ENCODE results near the gene FRMD5. TPM values are rescaled to one million over a fixed set of nuclear protein-coding genes. Genes with fewer than 3 reads are reported as not detected.

The FRMD5 gene
- total and polyA plus RNA-seq, 11 donors, result 12.5 to 110 (median 55.7) TPM

- 37 to 50% (median 44%) methylated on average over 5 of the region's 5 CpGs for WGBS, 4 donors
- H3K9me3 ChIP-seq, result no peaks in the 10 kb centered on the region
- DNase-seq, result no peak
- peaks cover 0 to 65% (median 15%) of the 10 kb centered on the region in 12 donors for H3K4me1 ChIP-seq
- no peak overlapping the region for H3K4me3 ChIP-seq
- ATAC-seq, result no peak
- H3K27ac ChIP-seq, result peak overlapping the region in 4 of 12 donors; percentile 23 to 47 (median 32)
- no peak for TF ChIP-seq POLR2A (IDR thresholded peaks at IDR 0.05)
- TF ChIP-seq CTCF (IDR thresholded peaks at IDR 0.05), result no peak
- intact Hi-C loops (cut with DNase I), result loop anchor here in 2 of 10 donors (10.0 kb wide), 2 partner anchors 109 to 119 kb away; no protein-coding TSS in a partner anchor
- no peaks in the 10 kb centered on the region for H3K36me3 ChIP-seq
- no peaks in the 10 kb centered on the region for H3K27me3 ChIP-seq
Measured at GRCh38 chr15:43915631-43916325, 279.3 kb downstream of the FRMD5 start.

DNA sequence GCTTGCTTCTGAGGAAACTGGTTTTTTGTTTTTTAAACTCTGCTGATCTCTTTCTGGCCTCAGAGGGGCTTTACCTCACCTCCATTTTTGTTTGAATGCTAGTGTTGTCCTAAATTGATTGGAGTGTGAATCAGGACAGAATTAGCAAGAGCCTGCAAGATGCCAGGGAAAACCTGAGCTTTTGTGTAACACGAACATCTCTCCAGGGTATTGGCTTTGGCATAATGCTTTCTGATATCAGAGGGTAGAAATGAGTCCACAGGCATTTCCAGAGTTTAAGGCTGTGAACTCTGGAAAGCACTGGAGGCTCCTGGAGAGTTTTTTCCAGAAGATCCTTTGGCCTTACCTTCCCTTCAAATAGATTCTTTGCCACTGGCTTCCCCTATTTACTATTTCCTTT, 281.1 kb downstream of the FRMD5 start:
- peaks cover 0 to 51% (median 15%) of the 10 kb centered on the region in 12 donors for H3K4me1 ChIP-seq
- WGBS, 4 donors, result 29 to 49% (median 41%) methylated on average over 1 of the region's 1 CpG
- H3K27ac ChIP-seq, result peak overlapping the region in 10 of 12 donors; percentile 32 to 91 (median 60)
- ATAC-seq, result no peak
- TF ChIP-seq POLR2A (IDR thresholded peaks at IDR 0.05) (no peak), CTCF (IDR thresholded peaks at IDR 0.05) (no peak)
- intact Hi-C loops (cut with DNase I), result loop anchor here in 3 of 10 donors (5.0 to 10.0 kb wide), 3 partner anchors 111 to 298 kb away; no protein-coding TSS in a partner anchor
- no peak overlapping the region for H3K4me3 ChIP-seq
- H3K36me3 ChIP-seq, result no peaks in the 10 kb centered on the region
- no peak for DNase-seq
- H3K27me3 ChIP-seq, result no peaks in the 10 kb centered on the region
- H3K9me3 ChIP-seq, result no peaks in the 10 kb centered on the region

DNA sequence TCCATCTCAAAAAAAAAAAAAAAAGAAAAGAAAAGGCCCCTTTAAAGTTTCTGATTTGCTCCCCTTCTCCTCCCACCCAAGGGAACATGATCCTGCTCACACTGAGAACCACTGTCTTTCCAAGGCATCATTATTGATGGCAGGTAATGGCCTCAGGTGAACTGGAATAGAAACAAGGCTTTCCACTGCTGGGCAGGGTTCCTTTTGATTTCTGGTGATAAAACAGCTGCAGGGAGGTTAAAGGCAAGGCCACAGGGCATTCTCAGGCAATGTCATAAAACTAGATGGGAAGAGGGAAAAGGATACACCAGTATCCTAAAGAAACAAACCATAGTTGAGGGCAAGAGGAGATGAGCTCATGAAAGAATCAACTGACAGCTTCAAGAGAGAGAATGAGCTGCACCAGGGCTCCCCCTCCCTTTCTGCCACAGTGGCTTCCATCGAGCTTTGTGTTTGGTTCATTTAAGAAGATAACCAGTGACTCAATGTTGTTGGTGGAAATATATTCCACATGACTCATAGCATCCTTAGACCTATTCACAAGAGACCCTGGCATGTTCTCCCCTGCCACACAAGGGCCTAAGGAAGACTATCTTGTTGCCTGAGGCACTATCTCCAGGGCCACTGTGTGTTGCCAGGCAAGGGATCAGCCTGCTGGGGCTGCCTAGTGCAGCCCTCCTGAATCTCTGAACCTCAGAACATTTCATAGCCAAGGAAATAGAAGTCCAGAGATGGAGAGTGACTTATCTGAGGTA, 281.9 kb downstream of the FRMD5 start:
- Histone ChIP-seq H3K27ac (peak overlapping the region in 10 of 12 donors; percentile 32 to 91 (median 74)), H3K4me3 (no peak overlapping the region), H3K9me3 (no peaks in the 10 kb centered on the region), H3K27me3 (no peaks in the 10 kb centered on the region), H3K36me3 (no peaks in the 10 kb centered on the region), H3K4me1 (peaks cover 0 to 51% (median 15%) of the 10 kb centered on the region in 12 donors)
- peak in 4 of 5 donors; percentile 42 to 79 (median 56) for DNase-seq
- 0 to 13% (median 4%) methylated on average over 1 of the region's 1 CpG for WGBS, 4 donors
- TF ChIP-seq POLR2A (IDR thresholded peaks at IDR 0.05), result no peak
- intact Hi-C loops (cut with DNase I), result loop anchor here in 3 of 10 donors (5.0 to 10.0 kb wide), 3 partner anchors 112 to 299 kb away; no protein-coding TSS in a partner anchor
- peak; percentile 86 to 97 (median 94) for ATAC-seq

DNA sequence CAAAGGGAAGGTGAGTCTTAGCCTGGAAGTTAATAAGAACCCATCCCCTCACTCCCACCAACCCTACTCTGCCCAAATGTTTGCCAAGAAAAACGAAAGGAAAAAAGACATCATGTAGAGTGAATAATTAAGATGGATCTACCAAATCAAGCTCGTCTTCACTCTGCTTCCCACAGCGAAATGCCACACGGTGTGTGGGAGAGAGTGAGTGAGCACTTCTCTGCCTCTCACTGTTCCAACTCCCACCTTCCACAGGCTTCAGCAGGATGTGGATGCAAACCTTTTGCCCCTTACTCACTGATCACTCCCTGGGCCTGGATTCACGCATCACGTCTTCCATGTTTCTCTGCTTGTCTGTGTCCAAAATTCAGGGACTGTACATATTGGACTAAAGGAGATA, 282.9 kb downstream of the FRMD5 start:
- Histone ChIP-seq H3K4me1 (peaks cover 0 to 51% (median 15%) of the 10 kb centered on the region in 12 donors), H3K27ac (peak overlapping the region in 6 of 12 donors; percentile 56 to 91 (median 80)), H3K36me3 (no peaks in the 10 kb centered on the region), H3K9me3 (no peaks in the 10 kb centered on the region), H3K27me3 (no peaks in the 10 kb centered on the region), H3K4me3 (no peak overlapping the region)
- TF ChIP-seq CTCF (IDR thresholded peaks at IDR 0.05), result no peak
- no peak for TF ChIP-seq POLR2A (IDR thresholded peaks at IDR 0.05)
- DNase-seq, result no peak
- intact Hi-C loops (cut with DNase I), result loop anchor here in 3 of 10 donors (5.0 to 10.0 kb wide), 3 partner anchors 113 to 300 kb away; no protein-coding TSS in a partner anchor
- no peak for ATAC-seq
- 83 to 92% (median 90%) methylated on average over 6 of the region's 6 CpGs for WGBS, 4 donors
